Hindlimb muscle (tissue), 1 donor: ENCODE data around the gene CAPNS1. TPM values are rescaled to one million over a fixed set of nuclear protein-coding genes. Genes with fewer than 3 reads are reported as not detected.

Experiments
- DNase-seq: peaks from one replicate; pipeline ENCODE4 v3.0.0-alpha.2; 2013
- polyA plus RNA-seq: library from polyadenylated mRNA; unstranded; fragments of 120-200 nt; gene quantifications from one replicate; pipeline ENCODE4 v1.2.1, GENCODE V29; 2013; ENCODE audit not compliant: insufficient read length

The CAPNS1 gene
- polyA plus RNA-seq, result 542 TPM

- DNase-seq, result peak; percentile 99
Measured at GRCh38 chr19:36139473-36140303, at the start of gene CAPNS1. Gene CAPNS1, plus strand, starts transcription at chr19:36140066. Its CDS starts 946 bp downstream, at chr19:36141012.

DNA sequence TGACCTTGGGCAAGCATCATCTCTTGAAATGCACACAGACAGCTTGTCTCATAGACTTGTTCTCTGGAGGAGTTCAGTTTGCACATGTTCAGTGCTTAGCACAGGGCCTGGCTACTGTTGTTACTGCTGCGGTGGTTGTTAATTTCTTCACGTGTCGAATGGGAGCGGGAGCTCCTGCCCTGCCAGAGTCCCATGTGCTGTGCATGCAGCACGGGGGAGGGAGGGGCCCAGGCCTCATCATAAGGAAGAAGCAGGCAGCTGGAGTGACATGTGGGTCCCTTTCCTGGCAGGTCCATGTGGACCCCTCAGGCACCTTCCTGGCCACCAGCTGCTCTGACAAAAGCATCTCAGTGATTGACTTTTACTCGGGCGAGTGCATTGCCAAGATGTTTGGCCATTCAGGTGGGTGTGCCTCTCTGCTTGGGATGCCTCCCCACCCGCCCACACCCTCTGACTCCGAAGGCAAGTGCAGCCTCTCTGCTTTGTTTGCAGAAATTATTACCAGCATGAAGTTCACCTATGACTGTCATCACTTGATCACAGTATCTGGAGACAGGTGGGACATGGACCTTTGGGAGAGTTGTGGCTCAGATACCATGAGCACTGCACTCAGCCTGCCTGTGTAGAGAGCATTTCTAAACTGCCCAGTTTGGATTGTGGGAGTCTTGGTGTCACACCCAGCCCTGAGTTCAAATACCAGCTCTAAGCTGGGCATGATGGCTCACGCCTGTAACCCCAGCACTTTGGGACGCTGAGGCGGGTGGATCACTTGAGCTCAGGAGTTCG is 48.8 kb upstream of the CAPNS1 start:
- no peak for DNase-seq

GRCh38 chr19:36092566-36092965 is 47.3 kb upstream of the CAPNS1 start:
- DNase-seq, result no peak

DNA sequence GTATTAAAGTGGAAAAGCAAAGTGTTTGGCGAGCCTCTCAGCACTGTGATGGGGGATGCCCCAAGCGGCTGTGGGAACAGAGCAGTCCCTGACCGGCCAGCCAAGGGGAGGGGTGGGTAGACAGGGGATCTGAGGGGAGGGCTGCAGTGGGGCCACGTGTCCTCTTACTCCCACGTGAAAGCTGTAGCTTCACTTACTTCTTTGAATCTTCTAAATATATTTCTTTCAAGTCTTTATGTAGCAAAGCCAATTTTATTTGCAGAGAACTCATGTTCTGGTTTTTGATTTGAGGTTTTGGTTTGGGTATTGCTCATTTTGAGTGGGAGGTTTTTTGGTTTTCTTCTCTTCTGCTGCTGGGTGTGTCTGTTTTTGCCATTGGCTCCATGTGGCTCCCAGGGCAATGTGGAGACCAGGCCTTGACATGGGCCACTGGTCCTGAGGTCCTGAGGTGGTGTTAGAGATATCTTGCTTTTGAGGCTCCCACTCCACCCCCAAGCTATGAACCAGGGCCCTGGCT is 46.7 kb upstream of the CAPNS1 start:
- no peak for DNase-seq

DNA sequence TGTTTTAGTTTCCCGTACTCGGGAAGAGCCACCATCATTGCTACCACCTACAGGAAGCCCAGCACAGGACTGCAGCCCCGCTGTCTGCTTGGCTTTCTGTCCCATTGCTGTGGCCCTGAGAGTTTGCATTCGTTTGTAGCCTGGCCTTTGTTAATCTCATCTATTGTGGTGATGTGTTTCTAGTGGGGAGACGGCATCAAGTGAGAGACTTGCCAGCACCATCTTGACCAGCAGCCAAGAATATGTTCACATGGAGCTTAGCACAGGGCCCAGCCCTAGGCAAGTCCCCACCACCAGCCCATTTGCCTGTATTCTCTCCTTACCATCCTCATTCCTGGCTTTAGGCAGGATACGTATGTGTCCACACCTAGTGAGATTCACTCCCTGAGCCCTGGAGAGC is 46.2 kb upstream of the CAPNS1 start:
- no peak for DNase-seq

- no peak for DNase-seq
Measured at GRCh38 chr19:36097036-36097435, 42.8 kb upstream of the CAPNS1 start.

DNA sequence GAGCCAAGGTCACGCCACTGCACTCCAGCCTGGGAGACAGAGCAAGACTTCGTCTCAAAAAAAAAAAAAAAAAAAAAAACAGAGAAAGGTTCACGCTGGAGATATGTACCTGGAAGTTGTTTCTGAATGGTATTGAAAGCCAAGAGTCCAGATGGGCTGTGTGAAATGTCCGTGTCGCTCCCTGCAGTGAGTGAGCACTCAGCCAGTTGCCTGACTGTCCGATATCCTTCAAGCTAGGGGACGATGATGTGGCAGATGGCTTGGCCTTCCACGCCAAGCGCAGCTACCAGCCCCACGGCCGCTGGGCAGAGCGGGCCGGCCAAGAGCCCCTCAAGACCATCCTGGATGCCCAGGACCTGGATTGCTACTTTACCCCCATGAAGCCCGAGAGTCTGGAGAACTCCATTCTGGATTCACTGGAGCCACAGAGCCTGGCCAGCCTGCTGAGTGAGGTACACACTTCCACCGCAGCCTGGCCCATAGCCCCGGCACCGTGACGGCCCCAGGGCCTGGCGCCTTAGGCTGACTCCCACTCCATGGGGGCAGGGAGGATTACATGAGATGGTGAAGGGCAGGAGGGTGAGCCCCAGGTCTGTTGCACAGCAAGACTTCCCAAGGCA is 40.6 kb upstream of the CAPNS1 start:
- no peak for DNase-seq

- no peak for DNase-seq
Measured at GRCh38 chr19:36100476-36100875, 39.4 kb upstream of the CAPNS1 start.

- DNase-seq, result no peak
Measured at GRCh38 chr19:36101550-36102327, 38.1 kb upstream of the CAPNS1 start.

DNA sequence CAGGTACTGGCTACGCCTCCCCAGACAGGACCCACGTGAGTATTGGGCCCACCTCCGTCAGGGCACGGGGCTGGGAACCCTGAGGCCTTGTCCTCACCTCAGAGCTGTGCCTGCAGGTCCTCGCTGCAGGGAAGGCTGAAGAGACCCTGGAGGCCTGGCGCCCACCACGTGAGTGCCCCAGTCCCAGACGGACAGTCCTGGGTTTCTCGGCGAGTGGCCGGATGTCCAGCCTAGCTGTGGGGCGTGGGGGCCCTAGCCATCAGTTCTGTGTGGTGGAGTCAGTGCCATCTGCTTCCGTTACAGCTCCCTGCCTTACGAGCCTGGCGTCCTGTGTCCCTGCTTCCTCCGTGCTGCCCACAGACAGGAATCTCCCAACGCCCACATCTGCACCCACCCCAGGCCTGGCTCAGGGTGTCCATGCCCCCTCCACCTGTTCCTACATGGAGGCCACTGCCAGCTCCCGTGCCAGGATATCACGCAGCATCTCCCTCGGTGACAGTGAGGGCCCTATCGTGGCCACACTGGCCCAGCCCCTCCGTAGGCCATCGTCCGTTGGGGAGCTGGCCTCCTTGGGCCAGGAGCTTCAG is 36.7 kb upstream of the CAPNS1 start:
- DNase-seq, result no peak

- no peak for DNase-seq
Measured at GRCh38 chr19:36103842-36104552, 35.9 kb upstream of the CAPNS1 start.

DNA sequence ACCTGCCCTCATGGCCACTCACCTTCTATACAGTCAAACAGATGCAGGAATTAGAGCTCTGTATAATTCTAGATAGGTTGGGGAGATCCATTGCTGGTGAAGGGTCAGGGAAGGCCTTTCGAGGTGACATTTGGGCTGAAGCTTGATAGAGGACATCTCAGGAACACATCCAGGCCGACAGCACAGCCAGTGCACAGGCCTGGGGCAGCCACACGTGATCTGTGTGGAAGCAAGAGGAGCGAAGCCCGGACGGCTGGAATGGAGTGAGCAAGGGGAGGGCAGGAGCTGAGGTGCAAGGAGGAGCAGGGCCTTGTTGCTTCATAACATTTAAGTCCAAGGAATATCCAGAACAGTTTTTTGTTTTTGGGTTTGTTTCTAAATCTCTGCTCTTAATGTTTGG is 33.4 kb upstream of the CAPNS1 start:
- DNase-seq, result no peak

GRCh38 chr19:36106991-36107390 is 32.9 kb upstream of the CAPNS1 start:
- no peak for DNase-seq

- DNase-seq, result no peak
Measured at GRCh38 chr19:36108684-36109083, 31.2 kb upstream of the CAPNS1 start.

GRCh38 chr19:36110487-36111199 is 29.2 kb upstream of the CAPNS1 start, which contains the start of gene OVOL3:
Gene OVOL3, plus strand, starts transcription at chr19:36111143. Its CDS starts 60 bp downstream, at chr19:36111203.
- no peak for DNase-seq

- no peak for DNase-seq
Measured at GRCh38 chr19:36111200-36111539, 28.7 kb upstream of the CAPNS1 start.

- DNase-seq, result no peak
Measured at GRCh38 chr19:36112678-36113077, 27.2 kb upstream of the CAPNS1 start.

- DNase-seq, result no peak
Measured at GRCh38 chr19:36113425-36113824, 26.4 kb upstream of the CAPNS1 start.

DNA sequence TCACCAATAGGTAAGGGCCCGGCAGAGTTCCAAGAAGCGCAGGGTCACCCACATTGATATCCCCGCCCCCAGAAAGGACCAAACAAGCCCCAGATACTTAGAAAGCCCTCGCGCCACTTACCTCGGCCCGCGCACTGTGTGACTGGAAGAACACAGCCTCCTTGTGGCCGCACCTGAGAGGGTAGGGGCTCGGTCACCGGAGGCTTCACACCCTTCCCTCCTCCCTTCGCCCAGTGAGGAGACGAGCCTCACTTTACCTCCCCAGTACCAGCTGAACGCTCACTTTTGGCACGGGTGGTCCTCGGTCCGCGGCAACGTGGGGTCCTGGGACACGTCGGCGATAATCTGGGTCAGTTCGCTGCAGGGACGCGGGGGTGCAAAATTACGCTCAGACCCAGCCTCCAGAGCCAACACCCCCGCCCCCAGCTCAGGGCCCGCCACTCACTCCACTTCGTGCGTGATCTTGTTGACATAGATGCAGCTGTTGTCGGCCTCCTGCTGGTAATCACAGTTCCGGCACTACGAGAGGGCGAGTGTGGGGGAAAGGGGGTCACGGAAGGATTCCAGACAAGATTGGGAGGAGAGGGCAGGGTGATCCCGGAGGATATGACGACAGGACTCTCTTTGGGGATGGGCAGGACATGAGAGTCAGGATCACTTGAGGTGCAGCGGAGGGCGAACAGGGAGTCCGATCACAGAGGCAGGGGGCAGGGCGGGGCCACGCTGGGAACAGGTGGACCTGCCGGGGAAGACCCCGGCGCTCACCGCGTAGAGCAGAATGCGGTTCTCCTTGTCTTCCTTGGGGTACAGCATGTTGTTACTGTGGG is 25.8 kb upstream of the CAPNS1 start:
- no peak for DNase-seq
